Activated T-helper 1 cell treated with Interleukin-2 at 50 U/mL for 16 hours (primary cell): Measurements from ENCODE around the gene APOE.
"Not testable (repeated sequence)": the region's sequence is repeated elsewhere in the genome, so short reads cannot be mapped to it uniquely, and the experiment has no call there.

Source experiments
- DNase-seq: peaks from one replicate; pipeline ENCODE4 v3.0.0-alpha.2; 2020; ENCODE audit warnings: low read depth

APOE gene

DNA sequence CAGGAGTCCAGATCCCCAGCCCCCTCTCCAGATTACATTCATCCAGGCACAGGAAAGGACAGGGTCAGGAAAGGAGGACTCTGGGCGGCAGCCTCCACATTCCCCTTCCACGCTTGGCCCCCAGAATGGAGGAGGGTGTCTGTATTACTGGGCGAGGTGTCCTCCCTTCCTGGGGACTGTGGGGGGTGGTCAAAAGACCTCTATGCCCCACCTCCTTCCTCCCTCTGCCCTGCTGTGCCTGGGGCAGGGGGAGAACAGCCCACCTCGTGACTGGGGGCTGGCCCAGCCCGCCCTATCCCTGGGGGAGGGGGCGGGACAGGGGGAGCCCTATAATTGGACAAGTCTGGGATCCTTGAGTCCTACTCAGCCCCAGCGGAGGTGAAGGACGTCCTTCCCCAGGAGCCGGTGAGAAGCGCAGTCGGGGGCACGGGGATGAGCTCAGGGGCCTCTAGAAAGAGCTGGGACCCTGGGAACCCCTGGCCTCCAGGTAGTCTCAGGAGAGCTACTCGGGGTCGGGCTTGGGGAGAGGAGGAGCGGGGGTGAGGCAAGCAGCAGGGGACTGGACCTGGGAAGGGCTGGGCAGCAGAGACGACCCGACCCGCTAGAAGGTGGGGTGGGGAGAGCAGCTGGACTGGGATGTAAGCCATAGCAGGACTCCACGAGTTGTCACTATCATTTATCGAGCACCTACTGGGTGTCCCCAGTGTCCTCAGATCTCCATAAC, at the start of gene APOE:
TSS of gene APOE (plus strand) at position 360 of the 724 bp plus-strand sequence. CDS start 829 bp downstream, outside the sequence.
- DNase-seq, result no peak

DNA sequence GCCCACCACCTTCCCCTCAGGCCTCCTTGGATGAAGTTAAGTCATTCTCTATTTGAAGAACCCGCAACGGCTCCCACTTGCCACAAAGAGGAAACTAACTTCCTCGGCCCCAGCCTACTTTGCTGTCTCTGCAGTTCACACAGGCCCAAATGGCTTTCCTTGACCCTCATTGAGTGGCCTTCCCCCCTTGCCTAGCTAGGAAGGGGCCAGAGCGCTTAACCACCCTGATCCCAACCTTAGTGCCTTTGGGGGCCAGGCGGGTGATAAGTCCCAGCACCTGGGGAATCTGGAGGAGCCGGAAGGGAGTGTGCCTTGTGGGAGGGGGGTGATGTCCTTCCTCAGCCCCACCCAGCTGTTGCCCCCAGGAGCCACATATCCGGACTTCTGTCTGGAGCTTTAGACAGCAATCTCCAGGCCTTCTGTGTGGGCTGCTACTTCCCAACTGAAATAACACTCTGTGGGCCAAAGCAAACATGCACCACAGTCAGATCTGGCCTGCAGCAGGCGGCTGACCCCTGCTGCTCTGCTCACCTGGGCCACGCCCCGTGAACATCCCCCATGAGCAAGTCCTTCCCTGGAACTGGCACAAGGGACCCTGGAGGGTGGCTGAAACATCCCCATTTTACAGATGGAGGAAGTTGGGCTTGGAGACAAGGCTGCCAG, 49.0 kb upstream of the APOE start:
- DNase-seq, result no peak

DNA sequence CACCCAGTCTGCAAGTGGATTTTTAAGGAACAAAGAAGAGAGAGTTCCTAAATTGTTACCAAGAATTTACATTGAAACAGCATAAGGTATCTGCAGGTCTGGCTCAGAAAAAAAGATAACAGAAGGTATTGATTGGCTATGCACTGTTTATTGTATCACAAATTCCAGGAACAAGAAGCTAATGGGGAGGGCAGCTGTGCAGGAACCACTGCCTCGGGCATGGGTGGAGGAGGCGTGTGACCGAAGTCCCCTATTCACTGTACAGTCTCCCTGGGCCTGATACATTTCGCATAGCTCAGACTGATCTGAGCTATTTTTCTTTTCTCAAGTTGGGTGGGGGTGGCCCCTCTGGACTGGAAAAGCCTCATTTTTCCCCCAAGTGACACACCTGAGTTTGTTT, 47.8 kb upstream of the APOE start:
- DNase-seq, result no peak

DNA sequence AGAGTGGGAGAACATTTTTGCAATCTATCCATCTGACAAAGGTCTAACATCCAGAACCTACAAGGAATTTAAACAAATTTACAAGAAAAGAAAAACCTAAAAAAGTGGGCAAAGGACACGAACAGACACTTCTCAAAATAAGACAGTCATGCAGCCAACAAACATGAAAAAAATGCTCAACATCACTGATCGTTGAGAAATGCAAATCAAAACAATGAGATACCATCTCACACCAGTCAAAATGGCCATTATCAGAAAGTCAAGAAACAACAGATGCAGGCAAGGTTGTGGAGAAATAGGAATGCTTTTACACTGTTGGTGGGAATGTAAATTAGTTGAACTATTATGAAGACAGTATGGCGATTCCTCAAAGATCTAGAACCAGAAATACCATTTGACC, 44.0 kb upstream of the APOE start:
- DNase-seq, result not testable (repeated sequence)

DNA sequence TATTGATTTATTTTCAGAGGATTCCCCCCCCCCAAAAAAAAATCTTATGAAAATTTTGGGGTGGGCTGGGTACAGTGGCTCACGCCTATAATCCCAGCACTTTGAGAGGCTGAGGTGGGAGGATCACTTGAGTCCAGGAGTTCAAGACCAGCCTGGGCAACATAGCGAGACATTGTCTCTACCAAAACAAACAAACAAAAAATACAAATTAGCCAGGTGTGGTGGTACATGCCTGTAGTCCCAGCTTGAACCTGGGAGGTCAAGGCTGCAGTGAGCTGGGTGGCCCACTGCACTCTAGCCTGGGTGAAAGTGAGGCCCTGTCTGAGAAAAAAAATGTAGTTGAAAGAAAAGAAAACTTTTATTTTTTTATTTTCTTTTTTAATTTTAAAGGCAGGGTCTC, 41.6 kb upstream of the APOE start:
- DNase-seq, result no peak

DNA sequence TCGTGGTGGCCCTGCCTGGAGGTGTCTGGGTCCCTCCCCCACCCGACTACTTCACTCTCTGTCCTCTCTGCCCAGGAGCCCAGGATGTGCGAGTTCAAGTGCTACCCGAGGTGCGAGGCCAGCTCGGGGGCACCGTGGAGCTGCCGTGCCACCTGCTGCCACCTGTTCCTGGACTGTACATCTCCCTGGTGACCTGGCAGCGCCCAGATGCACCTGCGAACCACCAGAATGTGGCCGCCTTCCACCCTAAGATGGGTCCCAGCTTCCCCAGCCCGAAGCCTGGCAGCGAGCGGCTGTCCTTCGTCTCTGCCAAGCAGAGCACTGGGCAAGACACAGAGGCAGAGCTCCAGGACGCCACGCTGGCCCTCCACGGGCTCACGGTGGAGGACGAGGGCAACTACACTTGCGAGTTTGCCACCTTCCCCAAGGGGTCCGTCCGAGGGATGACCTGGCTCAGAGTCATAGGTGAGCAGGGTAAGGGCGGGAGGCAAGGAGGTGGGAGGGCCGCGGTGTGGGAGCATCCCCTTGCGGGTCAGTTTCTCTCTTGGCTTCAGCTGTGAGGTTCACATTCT, 40.3 kb upstream of the APOE start:
- DNase-seq, result no peak

DNA sequence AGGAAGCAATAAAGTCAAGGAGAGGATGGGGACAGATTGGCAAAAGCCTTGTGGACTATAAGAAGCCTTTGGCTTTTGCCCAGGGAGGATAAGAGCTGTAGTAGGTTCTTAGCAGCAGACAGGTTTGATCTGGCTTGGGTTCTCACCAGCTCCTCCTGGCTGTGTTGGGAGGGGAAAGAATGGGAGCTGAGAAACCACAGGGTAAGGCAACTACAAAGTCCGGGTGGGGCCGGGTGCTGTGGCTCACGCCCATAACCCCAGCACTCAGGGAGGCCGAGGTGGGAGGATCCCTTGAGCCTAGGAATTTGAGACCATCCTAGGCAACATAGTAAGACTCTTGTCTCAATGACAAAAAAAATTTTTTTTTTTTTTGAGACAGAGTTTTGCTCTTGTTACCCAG, 38.9 kb upstream of the APOE start:
- no peak for DNase-seq

DNA sequence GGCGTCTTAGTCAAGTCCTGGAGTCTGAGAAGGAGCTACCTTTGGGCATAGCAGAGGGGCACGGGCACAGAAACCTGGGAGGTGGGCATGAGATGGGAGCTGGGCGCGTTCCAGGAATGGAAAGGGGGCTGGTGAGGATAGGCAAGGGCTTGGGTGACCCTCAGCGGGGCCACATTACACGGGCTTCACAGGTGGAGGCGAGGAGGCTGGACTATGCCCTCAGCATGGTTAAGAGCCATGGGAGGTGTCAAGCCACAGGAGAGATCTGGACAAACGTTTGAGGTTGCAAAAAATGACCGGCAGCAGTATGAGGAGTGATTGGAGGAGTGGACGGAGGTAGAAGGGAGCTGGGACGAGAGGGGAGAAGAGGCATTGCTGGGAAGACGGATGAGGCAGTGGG, 38.0 kb upstream of the APOE start:
- no peak for DNase-seq

DNA sequence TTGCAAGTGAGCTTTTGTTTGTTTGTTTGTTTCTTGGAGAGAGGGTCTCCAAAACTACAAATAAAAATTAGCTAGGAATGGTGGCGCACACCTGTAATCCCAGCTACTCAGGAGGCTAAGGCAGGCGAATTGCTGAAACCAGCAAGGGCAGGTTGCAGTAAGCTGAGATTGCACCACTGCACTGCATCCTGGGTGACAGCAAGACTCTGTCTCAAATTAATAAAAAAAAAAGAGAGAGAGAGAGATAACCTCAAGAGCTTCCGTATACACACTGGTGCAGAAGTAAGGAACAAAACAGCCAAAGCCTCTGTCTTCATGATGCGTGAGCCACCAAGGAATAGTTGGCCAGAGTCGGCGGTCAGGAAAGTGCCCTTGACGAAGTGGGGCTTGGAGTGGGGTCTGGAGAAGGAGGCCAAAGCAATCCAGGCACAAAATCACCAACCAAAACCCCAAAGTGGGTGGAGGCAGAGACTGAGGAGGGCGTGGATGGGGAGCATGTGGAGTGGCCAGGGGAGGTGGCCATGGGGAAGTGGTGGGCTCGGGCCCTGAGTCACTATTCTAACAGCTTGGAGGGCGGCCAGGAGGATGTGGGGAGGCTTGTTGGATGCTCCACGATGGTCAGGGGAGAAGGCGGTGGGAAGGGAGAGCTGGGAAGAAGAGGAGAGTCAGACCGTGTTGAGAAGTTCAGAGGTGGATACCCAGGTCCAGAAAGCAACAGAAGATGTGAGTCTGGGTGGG, 35.7 kb upstream of the APOE start:
- no peak for DNase-seq

DNA sequence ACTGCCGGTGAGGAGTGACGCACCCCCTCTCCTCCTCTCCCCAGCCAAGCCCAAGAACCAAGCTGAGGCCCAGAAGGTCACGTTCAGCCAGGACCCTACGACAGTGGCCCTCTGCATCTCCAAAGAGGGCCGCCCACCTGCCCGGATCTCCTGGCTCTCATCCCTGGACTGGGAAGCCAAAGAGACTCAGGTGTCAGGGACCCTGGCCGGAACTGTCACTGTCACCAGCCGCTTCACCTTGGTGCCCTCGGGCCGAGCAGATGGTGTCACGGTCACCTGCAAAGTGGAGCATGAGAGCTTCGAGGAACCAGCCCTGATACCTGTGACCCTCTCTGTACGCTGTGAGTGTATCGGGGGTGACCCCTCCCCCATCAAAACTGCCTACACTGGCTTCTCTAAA, 33.8 kb upstream of the APOE start:
- no peak for DNase-seq

DNA sequence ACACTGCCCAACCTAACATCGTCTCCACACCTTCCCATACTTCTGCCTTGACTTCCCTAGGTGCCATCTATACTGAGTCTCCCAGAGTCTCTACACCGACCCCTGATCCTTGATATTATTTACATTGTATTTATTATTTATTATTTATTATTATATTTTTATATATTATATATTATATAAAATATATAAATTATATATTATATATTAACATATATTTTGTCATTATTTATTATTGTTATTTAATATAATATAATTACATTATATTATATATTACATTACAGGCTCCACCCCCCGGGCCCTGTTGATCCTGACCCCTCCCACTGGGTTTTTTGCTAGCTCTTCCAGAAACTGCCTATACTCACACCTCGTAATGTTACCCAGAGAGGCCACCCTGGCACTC, 32.9 kb upstream of the APOE start:
- DNase-seq, result no peak

DNA sequence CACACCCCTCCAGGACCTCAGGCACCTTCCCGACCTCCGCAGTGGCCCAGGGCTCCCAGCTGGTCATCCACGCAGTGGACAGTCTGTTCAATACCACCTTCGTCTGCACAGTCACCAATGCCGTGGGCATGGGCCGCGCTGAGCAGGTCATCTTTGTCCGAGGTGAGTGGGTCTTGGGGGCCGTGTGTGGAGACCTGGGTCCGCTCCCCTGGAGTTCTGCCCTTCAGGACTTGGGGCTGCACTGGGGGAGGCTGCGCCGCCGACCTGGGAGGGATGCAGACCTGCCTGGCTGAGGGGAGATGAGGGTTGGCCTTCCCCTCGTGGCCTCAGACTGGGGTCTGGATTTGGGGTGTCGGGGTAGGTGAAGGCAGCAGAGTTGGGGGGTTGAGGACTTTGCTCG, 31.3 kb upstream of the APOE start:
- DNase-seq, result no peak

DNA sequence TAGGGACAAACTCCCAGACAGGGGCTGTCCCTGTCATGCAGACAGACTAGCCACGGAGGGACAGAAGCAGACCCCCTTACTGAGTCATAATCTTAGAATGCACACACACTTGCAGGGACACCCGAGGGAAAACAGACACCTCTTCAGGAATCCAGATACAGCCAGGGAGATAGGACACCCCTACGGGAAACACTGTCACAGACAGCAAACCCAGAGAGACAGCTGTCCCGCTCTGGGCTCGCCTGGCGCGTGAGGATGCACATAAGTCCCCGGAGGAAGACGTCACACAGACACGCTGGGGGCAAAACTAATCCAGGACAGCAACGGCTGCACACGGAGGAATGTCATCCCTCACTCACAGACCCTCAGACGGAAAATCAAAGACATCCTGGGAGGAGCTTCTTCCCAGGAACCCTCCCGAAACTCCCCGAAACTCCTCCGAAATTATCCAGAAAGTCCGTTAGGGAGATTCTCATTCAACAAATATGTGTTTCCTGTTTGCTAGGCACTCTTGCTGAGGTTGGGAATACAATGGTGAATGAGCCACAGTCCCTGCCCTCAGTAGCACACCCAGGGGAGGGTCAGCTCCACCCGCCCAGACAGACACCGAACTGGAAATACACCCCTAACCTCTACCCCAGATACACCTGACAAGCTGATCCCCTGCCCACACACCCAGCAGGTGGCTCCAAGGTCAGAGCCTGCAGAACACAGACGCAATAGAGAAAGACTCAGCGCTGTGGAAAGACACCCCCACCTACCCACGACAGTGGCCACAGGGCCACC, 29.7 kb upstream of the APOE start:
- DNase-seq, result no peak

DNA sequence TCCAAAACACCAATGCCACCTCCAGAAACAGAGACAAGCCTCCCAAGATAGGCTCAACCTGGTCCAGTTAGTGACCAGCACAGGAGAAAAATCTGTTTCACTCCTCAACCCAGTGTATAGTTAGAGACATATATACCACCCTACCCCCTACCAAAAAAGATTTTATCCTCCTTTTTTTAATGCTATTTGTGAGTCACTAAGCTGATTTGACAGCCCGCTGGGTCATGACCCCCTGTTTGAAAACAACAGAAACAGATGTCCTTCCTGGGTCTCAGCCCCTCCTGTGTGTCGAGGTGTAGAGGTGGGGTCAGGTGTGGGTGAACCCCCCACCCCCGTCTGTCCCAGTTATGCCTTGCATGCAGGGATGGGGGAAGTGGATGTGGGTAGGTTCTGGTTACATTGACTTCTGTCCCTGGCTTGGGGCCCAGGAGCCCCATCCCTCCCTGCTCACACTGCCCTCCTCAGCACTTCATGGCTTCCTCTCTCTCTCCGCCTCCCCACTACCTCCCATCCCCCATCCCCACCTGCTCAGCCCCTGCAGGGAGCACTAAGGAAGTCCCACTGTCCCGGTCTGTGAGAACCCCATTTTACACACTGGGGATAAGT, 28.6 kb upstream of the APOE start:
- no peak for DNase-seq

DNA sequence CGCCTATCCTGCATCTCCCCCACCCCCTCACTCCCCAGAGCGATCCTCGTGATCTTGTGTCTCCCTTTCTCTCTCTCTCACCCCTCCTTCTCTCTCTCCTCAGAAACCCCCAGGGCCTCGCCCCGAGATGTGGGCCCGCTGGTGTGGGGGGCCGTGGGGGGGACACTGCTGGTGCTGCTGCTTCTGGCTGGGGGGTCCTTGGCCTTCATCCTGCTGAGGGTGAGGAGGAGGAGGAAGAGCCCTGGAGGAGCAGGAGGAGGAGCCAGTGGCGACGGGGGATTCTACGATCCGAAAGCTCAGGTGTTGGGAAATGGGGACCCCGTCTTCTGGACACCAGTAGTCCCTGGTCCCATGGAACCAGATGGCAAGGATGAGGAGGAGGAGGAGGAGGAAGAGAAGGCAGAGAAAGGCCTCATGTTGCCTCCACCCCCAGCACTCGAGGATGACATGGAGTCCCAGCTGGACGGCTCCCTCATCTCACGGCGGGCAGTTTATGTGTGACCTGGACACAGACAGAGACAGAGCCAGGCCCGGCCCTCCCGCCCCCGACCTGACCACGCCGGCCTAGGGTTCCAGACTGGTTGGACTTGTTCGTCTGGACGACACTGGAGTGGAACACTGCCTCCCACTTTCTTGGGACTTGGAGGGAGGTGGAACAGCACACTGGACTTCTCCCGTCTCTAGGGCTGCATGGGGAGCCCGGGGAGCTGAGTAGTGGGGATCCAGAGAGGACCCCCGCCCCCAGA, 27.3 kb upstream of the APOE start:
- DNase-seq, result no peak

DNA sequence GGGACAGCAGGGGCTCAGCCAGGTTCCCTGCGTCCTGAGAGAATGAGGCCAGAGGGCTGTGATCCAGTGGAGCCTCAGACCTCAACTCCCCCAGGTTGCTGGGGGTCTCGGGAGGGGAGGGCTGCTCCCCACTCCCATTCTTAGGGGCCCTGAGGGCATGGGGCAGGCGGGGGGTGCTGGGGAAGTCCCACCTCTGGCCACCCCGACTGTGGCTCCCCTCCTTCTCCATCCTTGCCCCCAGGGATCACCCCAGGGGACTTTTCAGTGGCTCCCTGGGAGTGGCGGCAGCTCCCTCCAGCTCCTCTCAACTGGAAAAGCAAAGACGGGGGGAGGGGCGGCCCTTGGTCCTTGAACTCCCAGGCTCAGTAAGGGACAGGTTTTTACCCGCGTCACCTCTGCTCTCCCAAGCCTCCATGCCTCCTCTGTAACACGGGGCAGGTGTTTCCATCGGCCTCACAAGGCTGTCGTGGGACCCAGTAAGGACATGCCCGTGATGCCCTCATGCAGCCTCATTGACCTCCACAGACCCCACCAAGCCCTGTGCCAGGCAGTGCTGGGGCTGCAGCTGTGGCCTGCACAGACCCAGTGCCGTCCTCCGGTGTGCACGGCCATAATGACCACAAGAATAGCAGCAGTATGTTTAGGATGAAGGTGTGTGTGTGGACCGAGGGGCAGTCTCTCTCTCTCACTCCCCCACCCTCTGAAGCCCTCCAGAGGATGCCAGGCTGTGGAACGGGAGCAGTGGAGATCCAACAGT, 26.1 kb upstream of the APOE start:
- no peak for DNase-seq

DNA sequence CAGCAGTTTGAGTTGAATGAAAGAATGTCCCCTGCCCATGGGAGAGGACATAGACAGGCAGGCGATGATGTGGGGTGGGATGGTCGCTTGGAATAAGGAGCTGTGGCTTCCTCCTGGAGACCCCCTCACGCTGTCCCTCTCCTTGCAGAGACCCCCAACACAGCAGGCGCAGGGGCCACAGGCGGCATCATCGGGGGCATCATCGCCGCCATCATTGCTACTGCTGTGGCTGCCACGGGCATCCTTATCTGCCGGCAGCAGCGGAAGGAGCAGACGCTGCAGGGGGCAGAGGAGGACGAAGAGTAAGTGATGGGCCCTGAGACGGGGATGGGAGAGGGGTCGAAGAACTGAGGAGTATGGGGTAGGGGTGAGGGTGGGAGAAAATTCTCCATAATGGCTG, 23.5 kb upstream of the APOE start:
- DNase-seq, result no peak

DNA sequence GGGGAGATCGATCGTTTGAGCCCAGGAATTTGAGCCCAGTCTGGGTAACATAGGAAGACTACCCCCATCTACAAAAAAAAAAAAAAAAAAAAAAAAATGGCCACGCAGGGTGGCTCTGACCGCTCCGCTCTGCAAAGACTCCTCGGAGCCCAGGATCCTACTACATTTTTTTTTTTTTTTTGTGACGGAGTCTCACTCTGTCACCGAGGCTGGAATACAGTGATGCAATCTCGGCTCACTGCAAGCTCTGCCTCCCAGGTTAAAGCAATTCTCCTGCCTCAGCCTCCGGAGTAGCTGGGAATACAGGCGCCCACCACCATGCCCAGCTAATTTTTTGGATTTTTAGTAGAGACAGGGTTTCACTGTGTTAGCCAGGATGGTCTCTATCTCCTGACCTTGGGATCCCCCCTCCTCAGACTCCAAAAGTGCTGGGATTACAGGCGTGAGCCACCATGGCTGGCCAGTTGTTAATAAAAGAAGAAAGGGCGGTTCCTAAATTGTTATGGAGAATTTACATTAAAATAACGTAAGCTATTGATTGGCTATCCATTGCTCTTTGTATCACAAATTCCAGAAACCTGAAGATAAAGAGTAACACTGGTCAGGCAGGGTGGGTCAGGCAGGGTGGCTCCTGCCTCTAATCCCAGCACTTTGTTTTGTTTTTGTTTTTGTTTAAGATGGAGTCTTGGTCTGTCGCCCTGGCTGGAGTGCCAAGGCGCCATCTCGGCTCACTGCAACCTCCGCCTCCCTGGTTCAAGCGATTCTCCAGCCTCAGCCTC, 22.8 kb upstream of the APOE start:
- not testable (repeated sequence) for DNase-seq

DNA sequence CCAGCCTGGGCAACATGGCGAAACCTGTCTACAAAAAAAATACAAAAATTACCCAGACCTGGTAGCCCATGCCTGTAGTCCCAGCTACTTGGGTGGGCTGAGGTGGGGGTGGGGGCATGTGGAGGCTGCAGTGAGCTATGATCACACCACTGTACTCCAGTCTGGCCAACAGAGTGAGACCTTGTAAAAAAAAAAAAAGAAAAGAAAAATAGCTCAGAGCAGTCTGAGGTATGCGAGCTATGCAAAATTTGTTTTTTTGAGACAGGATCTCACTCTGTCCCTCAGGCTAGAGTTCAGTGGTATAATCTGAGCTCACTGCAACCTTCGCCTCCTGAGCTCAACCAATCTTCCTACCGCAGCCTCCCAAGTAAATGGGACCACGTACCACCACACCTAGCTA, 21.7 kb upstream of the APOE start:
- DNase-seq, result no peak
